Activated naive CD8-positive, alpha-beta T cell treated with anti-CD3 and anti-CD28 coated beads, Interleukin-2, amount 10 ng/mL, durations not matched to agents 7 days and 5 days (primary cell): ENCODE data around the gene FAM110A. TPM values are rescaled to one million over a fixed set of nuclear protein-coding genes. Genes with fewer than 3 reads are reported as not detected.
"Not testable (repeated sequence)": the region's sequence is repeated elsewhere in the genome, so short reads cannot be mapped to it uniquely, and the experiment has no call there.

Experiments used
- ATAC-seq: fragments of 150-1000 bp; cut with Tn5 transposase; one replicate; pipeline ENCODE4 v1.10.0; 2021; ENCODE audit warnings: low read depth, moderate library complexity
- POLR2A ChIA-PET: fragments of 350-600 bp; sonication (Branson Sonifier 250); formaldehyde crosslinking; loops from one replicate; lab custom pipeline; 2021; ENCODE audit warnings: antibody characterized with exemption; lab: Charles Lee
- DNase-seq: peaks from one replicate; pipeline ENCODE4 v3.0.0; 2021
- H3K27ac Mint-ChIP-seq: one replicate; pipeline ENCODE4 v1.8.0; 2022; ENCODE audit warnings: mild to moderate bottlenecking, mixed read lengths
- H3K27me3 Mint-ChIP-seq: one replicate; pipeline ENCODE4 v1.8.0; 2022; ENCODE audit warnings: mild to moderate bottlenecking, moderate library complexity, mixed read lengths
- H3K36me3 Mint-ChIP-seq: one replicate; pipeline ENCODE4 v1.8.0; 2021; ENCODE audit warnings: mild to moderate bottlenecking, mixed read lengths
- H3K4me1 Mint-ChIP-seq: one replicate; pipeline ENCODE4 v1.8.0; 2021; ENCODE audit warnings: mixed read lengths
- H3K4me3 Mint-ChIP-seq: one replicate; pipeline ENCODE4 v1.8.0; 2022; ENCODE audit warnings: mild to moderate bottlenecking, moderate library complexity, mixed read lengths
- H3K9me3 Mint-ChIP-seq: one replicate; pipeline ENCODE4 v1.8.0; 2021; ENCODE audit warnings: mixed read lengths
- total RNA-seq, 2 experiments: library from RNA; stranded (reverse); gene quantifications; one replicate each; pipeline ENCODE4 v1.2.3, GENCODE V29; 2021

FAM110A gene
- total RNA-seq, 2 experiments from 2014 or later: 44.5 to 50.6 TPM

DNA sequence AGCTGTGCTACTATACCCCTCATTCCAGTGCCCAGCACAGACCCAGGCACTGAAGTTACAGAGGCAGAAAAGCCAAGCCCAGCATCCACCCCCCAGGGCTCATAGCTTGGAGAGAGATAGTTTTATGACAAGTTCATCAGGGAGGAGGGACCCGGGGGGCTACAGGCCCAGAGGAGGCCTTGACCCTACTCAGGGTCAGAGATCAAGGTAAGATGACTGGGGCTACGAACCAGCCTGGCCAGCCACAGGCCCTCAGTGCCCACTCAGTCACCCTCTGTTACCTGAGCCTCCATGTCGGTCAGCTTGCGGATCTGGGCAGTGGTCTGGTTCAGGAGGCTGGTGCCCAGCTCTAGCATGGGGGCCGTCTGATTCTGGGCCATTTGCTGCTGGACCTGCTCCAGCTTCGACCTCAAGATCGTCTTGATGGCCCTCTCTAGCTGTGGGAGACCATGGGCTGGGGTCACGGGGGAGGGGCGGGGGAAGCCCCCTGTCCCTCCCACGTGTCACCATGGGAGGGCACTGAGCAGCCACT, 56.5 kb downstream of the FAM110A start:
- DNase-seq (no peak), ATAC-seq (no peak)
- peaks cover 3% of the 10 kb centered on the region for H3K4me1 Mint-ChIP-seq
- H3K27ac Mint-ChIP-seq: no peak overlapping the region
- H3K4me3 Mint-ChIP-seq: no peak overlapping the region
- POLR2A ChIA-PET: no interaction called here
- no peaks in the 10 kb centered on the region for H3K36me3 Mint-ChIP-seq
- H3K27me3 Mint-ChIP-seq: peaks cover 17% of the 10 kb centered on the region
- no peaks in the 10 kb centered on the region for H3K9me3 Mint-ChIP-seq

DNA sequence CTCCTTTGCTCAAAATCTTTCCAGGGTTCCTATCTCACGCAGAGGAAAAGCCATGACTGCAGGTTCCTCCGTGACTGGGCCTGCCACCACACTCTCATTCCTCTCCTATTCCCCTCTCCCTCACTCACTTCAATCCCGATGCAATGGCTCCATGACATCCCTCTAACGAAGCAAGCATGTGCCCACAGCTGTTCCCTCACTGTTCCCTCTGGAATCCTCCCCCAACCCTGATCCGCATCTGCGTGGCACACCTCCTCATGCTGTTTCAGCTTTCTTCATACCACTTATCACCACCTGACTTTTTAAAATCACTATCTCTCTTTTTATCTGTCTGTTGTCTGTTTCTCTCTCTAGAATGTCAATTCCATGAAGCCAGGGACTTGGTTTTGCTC, 57.1 kb downstream of the FAM110A start:
- Mint-ChIP-seq H3K4me1 (peaks cover 2% of the 10 kb centered on the region), H3K27me3 (peaks cover 11% of the 10 kb centered on the region), H3K27ac (no peak overlapping the region), H3K4me3 (no peak overlapping the region), H3K9me3 (no peaks in the 10 kb centered on the region), H3K36me3 (no peaks in the 10 kb centered on the region)
- POLR2A ChIA-PET: no interaction called here
- DNase-seq: no peak
- ATAC-seq: no peak

DNA sequence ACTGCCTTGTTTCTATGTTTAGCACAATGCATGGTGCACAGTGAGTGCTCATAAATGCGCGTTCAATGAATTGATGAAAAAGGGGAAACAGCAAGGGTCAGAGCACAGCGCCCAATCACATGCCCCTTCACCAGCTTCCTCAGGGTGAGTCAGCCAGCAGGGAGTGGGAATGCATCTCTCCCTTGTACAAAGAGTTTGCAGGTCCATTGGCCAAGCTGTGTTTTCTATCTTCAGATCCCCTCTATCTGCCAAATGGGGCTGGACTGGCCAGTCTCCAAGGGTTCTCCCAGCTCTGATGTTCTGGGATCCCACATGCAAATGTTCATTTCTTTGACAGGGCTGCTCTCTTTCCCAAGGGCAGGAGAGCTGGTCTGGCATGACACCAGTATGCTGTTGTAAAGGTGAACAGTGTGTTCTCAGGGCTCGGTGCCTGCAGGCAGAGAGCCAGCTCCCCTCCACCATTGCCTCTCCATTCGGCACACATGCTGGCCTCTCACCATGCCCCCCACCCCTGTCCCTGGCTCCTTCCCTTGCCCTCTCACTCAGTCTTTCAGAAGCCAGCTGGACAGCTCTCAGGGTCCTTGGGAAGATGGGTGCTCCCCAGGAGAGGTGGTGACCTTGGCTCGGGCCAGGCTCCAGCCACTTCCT, 57.7 kb downstream of the FAM110A start:
- DNase-seq (no peak), ATAC-seq (no peak)
- H3K4me3 Mint-ChIP-seq: no peak overlapping the region
- H3K9me3 Mint-ChIP-seq: no peaks in the 10 kb centered on the region
- no peaks in the 10 kb centered on the region for H3K4me1 Mint-ChIP-seq
- POLR2A ChIA-PET: no interaction called here
- no peaks in the 10 kb centered on the region for H3K36me3 Mint-ChIP-seq
- peaks cover 10% of the 10 kb centered on the region for H3K27me3 Mint-ChIP-seq
- no peak overlapping the region for H3K27ac Mint-ChIP-seq

DNA sequence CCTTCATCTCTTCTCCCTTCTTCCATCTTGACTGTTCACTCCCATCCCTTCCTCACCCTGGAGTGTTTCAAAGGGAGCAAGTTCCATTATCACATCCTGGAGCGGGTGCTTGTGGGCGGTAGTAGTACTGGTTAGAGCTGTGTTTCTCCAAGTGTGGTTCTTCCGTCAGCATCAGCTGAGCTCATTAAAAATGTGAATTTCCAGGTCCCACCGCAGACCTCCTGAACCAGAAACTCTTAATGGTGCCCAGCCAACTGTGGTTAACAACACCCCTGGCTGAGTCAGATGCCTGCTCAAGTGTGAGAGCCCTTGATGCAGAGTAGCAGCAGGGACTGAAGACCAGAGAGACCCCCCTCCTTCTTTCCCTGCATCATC, 58.2 kb downstream of the FAM110A start:
- no peak overlapping the region for H3K4me3 Mint-ChIP-seq
- no peak for ATAC-seq

DNA sequence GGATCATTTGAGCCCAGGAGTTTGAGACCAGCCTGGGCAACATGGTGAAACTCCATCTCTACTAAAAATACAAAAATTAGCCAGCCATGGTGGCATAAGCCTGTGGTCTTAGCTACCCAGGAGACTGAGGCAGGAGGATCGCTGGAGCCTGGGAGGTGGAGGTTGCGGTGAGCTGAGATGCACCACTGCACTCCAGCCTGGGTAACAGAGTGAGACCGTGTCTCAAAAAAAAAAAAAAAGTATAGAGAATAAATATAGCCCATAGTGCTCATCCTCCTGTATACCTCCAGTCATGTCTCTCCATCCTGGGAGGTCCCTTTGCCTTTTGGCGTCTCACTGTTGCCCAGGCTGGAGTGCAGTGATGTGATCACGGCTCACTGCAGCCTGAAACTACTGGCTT, 58.9 kb downstream of the FAM110A start:
- POLR2A ChIA-PET, H3K36me3 Mint-ChIP-seq, H3K9me3 Mint-ChIP-seq, ATAC-seq, DNase-seq, H3K27ac Mint-ChIP-seq, H3K4me1 Mint-ChIP-seq, H3K4me3 Mint-ChIP-seq: not testable (repeated sequence)
- H3K27me3 Mint-ChIP-seq: peaks cover 12% of the 10 kb centered on the region

More for the DNA sequence above, 58.2 kb downstream of the FAM110A start:
- no peak for DNase-seq
- H3K4me1 Mint-ChIP-seq: no peaks in the 10 kb centered on the region
- H3K27ac Mint-ChIP-seq: no peak overlapping the region
- H3K27me3 Mint-ChIP-seq: peaks cover 12% of the 10 kb centered on the region
- H3K36me3 Mint-ChIP-seq: no peaks in the 10 kb centered on the region
- no peaks in the 10 kb centered on the region for H3K9me3 Mint-ChIP-seq
- POLR2A ChIA-PET: no interaction called here

Other genes with a start within 250 kb of the FAM110A start
- gene TCF15, start 223.4 kb upstream of the FAM110A start, total RNA-seq: not detected
- 10 to 100 TPM; 11.6 to 11.7 TPM for gene SRXN1, start 180.5 kb upstream of the FAM110A start, total RNA-seq
- gene SCRT2, start 157.9 kb upstream of the FAM110A start, total RNA-seq: not detected
- not detected for gene SLC52A3, start 65.2 kb upstream of the FAM110A start, total RNA-seq
- gene ANGPT4, start 82.6 kb downstream of the FAM110A start, total RNA-seq: not detected
- under 1 TPM; 0.11 to 0.28 TPM for gene RSPO4, start 168.6 kb downstream of the FAM110A start, total RNA-seq